ENCODE measurements around the gene ICOSLG.

- no peak for TF ChIP-seq CTCF (IDR thresholded peaks at IDR 0.05)
- no peak for TF ChIP-seq POLR2AphosphoS5 (IDR thresholded peaks at IDR 0.05)
- no peak for TF ChIP-seq POLR2A (IDR thresholded peaks at IDR 0.05)
Observed at GRCh38 chr21:44285138-44285992, 44.6 kb upstream of the ICOSLG start, which contains the start of gene AIRE.

Measured in upper lobe of left lung (tissue), 4 donors.